Stimulated activated CD4-positive, alpha-beta T cell treated with anti-CD3 and anti-CD28 coated beads, Interleukin-1b, Interleukin-23, amount 100 ng/mL, for 1 hour (primary cell): ENCODE data around the gene AGAP1.
"Not testable (repeated sequence)": the region's sequence is repeated elsewhere in the genome, so short reads cannot be mapped to it uniquely, and the experiment has no call there.

Experiments
- DNase-seq, 2 donors: peaks; one replicate each; pipeline ENCODE4 v3.0.0-alpha.2; 2020; ENCODE audit warnings: low read depth in 2 of 2

AGAP1 gene

DNA sequence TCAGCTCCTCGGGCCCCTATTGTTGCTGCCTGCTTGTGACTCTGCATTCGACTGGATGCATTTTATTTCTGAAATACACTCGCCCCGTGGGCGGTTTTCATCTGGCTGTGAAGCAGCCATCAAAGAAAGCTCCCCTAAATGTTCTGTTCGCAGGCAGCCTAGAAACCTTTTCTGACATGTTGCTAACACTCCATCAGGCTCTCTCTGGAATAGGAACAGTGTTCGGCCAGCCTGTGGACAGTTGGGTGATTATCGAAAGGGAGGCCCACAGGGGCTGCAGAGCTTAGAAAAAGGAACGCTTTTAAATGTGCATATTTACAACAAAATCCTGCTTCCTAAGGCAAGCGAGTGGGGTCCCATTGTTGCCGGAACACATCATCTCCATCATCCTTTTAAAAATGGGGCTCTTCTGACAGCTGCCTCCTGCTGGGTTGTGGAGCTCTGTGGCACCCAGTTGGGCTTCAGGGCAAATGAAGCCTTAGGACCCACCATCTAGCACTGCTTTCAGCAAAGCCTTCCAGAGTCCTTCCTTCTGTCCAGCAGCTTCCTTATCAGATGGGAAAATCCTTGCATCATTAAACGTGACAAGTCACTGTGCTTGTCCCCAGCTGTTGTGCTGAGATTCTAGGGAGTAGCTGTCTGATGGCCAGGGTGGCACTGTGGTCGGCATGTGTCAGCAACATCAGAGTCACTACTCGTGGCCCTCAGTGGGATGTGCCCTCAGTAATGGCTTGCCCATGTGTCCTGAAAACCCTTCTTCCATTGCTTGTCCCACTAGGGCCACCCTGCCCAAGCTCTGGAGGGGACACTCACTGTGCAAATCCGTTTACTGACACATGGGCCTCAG is 571.7 kb downstream of the AGAP1 start:
- DNase-seq = no peak

DNA sequence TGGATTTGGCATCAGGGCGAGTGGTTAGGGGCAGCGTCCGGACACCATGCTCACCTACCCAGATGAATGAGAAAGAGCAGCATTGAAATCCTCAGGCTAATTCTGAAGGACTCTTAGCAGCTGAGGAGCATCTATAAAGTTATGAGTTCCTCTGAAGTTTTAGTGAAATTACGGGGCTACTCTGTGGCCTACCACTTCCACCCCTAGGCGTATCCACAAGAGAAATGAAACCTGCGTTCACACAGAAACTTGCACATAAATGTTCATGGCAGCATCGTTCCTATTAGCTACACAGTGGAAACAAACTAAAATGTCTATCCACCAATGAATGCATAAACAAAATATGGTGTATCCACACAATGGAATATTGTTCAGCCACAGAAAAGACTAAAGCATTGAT is 576.4 kb downstream of the AGAP1 start:
- DNase-seq = no peak

DNA sequence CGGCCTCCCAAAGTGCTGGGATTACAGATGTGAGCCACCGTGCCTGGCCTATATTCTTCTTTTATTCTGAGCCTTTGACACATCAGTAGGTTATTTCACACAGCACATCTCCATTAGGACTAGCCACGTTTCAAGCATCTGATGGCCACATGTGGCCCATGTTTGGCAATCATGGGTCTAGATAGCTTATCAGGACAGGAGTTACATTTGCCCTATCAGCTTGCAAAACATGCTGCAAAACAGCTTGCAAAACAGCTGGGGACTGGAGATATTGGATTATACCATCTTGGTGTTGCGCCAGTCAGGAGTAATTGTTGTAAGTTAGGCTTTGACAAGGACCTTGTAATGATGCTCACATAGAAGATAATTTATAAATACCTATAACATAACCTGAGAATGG is 579.4 kb downstream of the AGAP1 start:
- DNase-seq = no peak

DNA sequence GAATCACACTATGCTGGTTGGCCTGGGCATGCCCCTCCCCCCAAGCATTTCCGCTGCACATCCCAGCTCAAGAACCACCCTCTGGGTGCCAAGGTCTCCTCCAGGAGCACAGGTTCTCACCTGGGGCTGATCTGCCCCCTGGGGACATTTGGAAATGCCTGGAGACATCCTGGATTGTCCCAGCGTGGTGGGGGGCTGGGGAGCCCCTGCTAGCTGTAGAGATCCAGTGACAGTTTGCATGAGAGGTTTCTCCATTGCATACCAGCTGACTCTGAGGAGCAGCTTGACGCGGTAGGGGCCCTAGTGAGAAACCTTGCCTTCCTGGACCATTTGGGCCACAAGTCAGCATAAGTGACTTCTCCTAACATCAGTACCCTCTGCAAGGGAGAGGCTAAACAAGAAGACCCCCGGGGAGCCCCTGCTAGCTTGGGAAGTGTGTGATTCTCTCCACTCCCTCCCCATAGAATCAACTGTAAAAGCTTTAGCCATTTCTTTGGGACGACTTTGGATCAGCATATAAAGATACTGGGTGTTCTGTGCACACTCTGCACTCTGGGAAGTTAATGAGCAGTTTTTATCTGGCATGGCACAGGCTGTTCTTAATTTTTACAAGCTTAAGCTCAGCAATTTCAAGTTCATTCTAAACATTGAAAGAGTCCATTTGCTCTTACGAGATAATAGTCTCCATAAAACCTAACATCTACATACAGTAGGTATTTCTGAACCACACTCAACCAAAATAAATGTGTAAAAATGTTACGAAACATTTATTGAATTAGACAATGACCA is 580.2 kb downstream of the AGAP1 start:
- DNase-seq = no peak

DNA sequence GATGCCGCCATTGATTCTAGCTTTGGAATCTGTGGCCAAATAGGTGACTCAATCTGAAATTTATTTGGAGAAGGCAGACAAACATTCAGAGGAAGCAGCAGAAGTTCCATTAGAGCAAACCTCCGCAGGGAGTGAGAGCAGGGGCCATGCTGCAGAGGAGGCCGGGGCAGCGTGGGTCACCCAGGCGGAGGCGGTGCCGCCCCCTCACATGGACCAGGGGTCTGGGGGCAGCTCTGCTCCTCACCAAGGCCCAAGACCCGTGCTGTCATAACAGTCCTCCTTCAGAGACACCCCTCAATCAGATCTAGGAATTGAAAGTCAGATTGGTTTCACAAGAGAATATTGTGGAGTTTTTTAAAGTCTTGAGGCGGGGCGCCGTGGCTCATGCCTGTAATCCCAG is 582.0 kb downstream of the AGAP1 start:
- no peak for DNase-seq

DNA sequence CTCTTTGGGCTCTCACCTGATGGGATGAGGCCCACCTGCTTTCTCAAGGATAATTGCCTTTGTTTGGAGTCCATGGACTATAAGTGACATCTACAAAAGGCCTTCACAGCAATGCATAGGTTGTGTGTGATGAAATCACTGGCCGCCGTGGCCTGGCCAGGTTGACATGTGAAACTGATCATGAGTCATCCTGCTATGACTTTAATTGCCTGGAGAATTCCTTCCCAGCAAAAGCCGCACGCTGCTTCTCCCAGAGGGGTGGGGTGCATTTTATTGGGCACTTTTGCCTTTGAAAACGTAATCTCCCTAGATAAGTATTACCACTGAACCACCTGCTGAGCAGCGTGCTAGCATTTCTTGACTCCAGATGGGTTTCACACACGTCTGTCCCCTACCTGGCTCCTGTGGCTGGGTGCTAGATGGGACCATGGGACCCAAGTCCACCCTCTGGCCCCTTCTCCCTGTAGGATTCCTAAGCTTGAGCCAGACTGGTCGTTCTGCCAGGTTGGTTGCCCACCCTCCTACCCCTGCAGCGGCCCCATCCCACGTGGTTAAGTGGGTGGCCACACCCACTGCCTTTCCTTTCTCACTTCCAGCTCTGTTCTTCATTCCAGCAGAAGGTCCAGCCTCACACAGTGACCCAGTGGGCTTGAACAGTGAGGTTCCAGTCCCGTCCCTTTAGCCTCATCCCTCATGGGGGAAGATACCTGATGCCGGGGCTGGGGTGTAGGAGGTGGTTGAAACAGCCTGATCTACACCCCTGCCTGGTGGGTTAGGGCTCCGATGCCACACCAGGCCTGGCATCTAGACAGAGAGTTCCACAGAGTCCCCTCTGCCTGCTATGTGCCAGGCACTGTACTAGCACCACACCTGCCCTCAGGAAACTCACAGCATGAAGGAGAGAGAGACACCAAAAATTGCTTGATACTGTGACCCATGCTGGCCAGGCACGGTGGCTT is 584.7 kb downstream of the AGAP1 start:
- no peak for DNase-seq

DNA sequence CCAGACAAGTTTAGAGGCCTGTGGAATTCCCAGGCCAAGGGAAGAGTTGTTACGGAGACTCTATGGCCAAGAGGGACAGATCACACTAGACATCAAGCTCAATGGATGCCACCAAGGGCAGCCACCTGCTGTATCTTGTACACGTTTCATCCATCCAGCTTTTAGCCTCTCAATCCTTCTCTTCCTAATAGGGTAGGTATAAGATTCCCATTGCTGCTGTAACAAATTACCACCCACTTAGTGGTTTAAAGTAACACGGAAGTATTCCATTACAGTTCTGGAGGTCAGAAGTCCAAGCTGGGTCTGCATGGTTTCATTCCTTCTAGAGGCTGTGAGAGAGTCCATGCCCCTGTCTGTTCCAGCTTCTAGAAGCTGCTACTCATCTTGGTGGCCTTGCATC is 586.6 kb downstream of the AGAP1 start:
- DNase-seq = no peak

DNA sequence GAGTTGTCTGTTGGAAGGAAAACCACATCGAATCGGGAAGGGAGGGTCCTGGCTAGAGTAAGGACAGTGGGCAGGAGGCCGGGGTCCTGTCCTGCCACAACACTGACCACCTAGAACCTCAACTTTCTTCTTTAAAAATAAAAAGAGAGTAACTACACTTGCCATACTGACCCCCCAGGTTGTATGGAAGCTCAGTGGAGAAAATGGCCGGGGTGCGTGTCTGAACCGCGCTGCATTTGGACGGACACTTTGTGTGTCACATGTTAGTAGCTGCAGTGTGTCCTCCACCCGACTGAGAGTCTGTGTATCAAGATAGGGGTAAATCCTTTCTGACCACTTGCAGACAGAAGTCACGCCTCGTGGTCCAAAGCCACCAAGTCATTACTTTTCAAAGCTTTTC is 587.3 kb downstream of the AGAP1 start:
- DNase-seq = no peak

DNA sequence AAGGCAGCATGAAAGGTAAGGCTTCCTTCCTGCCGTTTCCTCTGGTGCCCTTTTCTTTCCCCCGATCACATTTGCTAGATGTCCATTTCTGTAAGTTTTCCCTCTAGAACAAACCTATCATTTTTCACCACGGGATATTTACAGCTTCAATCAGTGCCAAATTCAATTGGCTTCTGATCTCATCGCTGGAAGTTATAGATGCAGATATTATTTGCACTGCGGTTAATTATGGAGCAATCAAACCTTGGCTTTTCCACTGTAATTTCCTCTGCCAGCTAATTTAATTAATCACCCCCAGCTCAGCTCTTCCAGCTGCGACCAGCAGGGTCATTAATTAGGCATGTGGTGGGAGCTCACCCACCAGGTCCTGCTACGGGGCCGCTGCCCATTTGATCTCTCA is 588.2 kb downstream of the AGAP1 start:
- no peak for DNase-seq

DNA sequence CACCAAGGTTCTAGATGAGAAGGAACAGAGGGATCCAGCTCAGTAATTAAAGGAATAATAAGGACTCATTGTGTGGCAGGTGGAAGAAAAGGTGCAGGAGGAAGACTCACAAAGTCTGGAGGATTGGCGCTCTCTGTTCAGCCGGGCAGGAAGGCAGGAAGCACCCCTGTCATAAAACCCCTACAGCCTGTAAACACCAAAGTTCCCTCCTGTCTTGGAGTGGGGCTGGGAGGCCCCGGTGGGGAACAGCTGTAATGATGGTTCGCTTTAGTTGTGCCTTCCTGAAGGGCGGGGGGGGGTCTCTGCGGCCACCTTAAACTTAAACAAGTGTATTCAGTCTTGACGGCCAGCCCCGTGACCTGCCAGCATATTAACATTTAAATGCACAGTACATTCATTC is 590.1 kb downstream of the AGAP1 start:
- DNase-seq = no peak

DNA sequence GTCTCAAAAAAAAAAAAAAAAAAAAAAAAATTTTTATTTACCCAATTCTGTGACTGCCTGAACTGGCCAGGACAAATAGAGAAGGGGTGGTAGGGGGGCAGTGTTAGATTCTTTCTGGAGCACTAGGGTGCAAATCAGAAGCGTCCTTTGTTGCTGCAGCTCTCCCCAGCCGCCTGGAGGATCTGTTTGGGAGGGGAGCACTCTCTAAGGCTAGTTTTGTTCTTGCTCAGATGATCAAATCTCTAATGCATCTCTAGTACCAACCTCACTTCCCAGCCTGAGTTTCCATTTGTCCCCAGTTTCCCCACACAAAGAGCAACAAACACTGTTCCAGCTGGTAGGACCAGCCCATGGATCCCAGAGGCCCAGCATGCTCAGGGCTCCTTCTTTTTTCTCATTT is 591.4 kb downstream of the AGAP1 start:
- DNase-seq = no peak

DNA sequence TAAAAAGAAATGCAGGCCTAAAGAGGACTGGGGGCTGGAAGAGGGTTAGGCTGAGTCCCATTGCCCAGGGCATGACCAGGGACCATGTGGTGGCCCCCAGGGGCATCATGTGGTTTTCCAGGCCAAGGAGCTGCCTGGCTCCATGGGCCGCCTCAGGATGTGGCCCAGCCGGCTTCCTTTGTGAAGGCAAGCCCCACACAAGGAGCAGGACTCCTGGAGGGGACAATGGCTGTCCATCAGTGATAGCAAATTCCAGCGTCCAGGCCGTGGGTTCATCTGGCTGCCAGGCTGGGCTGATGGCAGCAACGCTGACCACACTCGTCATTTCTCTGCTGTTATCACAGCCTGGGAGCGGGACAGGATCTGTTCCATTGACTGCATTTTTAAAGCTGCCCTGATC is 591.8 kb downstream of the AGAP1 start:
- no peak for DNase-seq

DNA sequence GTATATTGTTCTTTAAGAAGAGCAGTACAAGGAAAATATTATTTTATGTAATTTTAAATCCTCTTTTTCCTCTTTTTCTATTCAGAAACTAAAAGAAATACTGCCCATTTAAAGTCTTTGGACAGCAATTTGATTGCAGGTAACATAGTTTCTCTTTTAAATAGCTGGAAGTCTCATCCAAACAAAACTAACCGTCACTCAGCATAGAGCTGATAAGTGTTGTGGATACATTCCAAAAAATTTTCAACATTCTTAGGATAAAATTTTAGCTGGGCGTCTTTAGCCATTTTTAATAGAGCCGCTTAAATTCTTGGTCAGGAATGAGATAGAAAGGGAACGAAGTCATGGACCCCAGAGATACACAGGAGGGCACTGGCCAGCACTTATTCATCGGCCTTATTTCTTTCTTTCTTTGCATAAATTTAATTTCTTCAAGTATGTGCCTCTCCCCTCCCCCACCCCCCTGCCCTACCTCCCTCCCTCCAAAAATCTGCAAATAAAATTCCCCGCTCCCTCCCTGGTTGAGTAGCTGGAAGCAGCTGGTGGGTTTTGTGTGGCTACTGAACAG is 592.6 kb downstream of the AGAP1 start:
- DNase-seq = no peak

DNA sequence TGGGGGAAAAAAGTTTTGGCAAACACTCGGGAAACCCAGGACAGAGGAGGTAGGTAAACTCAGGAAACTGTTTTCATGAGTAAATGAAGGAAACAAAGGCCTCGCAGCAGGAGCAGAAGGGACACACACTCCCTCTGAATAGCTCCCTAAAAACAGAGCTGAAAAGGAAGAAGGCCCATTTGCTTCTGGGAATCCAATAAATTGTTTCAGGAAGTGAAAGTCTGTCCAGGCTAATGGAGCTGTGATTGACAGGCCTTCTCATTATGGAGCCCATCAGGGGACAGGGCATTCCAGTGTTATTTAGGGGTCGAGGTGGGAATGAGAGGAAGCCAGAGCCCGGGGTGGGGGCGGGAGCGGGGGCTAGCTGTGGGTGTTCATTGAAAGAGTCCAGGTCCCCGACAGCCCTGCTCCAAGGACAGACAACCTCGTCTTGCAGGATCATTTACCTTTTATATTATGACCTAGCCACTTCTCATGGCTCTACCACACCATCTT is 593.2 kb downstream of the AGAP1 start:
- no peak for DNase-seq

DNA sequence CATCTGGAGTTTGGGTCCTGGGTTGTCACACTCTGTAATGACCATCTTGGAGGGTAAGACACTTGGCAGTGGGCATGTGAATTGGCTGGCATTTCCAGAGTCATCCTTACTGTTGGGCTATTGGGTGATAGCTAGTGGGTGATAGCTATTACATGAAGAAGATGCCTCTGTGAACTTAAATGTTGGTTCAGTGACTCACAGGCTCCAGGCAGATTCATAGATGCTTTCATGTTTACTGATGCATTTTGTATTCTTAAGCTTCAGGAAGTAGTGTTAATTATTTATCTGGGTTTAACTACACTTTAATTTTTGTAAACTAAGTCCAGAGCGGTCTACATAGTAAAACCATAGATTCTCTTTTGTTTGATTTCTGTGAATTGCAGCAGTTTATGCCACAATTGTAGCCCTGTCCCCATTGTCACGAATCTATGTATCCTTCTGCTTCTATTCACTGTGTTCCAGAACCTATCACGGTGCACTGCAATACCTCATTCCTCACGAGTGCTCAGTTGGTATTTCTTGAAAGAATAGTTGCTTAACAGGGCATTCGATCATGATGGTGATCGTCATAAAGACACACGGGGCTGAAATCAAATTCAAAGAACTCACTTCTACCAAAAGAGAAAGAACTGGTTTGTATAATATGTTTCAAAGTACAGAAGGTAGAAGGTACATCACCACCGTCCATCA is 594.7 kb downstream of the AGAP1 start:
- no peak for DNase-seq

DNA sequence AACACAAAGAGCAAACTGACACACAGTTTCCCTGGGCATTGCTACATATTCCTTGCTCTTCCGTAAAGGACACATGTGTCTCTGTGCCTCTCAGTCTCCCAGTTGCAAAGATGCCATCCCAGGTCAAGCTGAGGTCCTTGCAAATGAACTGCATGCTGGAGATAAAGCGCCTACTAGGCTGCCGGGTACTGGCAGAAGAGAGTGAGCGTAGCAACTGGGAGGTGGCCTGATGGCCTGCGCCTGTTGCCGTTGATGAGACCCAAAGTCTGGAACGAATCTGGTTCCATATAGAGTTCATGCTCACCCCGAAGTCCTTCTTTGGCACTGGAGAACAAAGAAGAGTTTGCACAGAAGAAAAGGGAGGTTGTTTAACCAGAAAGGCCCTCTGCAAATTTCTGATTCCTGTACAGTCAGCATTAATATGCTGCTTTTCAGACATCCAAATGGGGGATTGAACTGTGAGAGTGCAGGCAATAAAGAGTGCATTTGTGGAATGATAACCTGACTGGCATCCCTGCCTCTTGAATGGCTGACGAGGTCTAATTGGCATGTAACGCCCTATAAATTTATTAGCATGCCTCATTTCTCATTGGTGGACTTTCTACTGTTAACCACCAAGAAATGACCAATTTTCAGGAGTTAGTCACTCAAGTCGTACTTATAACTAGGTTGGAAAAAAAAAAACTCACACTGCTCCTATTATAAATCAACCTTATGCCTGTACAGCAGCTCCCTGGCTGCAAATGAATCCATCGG is 595.6 kb downstream of the AGAP1 start:
- no peak for DNase-seq

DNA sequence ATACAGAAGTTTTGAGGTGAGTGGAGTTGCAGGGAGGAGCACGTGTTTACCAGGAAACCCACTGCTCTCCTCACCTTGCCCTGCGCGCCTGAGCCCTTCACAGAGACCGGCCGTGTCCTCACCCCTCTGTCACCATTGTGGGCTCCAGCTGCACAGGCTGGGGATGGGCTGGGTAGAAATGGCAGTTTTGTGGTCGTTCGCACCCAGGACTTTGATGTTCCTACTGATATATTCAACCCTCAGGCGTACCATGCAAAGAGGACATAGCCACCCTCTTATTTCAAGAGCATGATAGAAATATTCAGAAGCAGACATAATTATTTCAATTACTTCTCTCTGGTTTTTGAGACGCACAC is 596.2 kb downstream of the AGAP1 start:
- no peak for DNase-seq

DNA sequence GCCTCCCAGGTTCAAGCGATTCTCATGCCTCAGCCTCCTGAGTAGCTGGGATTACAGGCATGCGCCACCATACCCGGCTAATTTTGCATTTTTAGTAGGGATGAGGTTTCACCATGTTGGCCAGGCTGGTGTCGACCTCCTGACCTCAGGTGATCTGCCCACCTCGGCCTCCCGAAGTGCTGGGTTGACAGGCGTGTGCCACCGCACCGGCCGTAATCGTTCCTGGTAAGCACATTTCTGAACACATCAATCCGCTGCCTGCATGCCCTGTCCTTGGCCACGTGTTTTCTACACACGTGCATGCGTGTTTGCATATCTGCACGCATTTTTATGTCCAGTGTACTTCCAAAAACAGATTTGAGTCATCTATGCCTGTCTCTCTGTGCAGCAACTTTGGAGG is 597.0 kb downstream of the AGAP1 start:
- not testable (repeated sequence) for DNase-seq

DNA sequence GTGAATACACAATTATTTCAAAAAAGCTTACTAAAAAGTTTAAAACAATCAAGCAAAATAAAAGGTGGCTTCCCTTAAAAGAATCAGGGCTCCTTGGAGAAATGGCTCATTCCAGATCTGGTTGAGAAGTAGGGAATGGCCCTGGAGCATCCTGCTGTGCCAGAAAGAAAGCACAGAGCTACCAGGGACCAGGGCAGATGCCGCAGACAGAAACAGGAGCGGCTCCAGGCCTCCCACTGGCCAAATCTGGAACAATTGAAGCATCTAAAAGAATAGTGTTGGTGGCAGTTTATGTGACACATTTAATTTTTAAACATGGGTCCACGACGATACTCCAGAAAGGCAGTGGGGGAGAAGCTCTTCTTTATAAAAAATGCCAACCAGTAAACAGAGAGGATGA is 598.9 kb downstream of the AGAP1 start:
- DNase-seq = no peak

DNA sequence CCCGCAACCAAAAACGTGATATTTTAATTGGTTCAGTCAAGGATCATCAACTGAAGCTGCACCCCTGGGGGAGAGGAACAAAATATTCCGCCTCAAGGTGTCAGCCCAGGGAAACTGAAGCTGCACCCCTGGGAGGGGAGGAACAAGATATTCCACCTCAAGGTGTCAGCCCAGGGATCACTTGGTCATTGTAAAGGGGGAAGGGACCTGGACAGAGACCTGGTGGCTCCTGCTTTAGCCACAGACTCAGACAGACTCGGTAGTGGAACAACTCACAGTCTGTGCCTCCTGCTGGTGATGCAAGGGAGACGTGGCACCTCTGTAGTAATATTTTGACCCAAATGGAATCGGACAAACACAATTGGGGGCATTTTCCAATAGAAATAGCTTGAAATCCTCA is 599.3 kb downstream of the AGAP1 start:
- no peak for DNase-seq
